HG03469 (cell line): ENCODE data around the gene TTC1.

Experiments used
- ATAC-seq: cut with Tn5 transposase; IDR thresholded peaks from one replicate; pipeline ENCODE4 v1.9.1; 2021; ENCODE audit warnings: mild to moderate bottlenecking, moderate library complexity, moderate number of reproducible peaks; ENCODE audit not compliant: unreplicated experiment

The TTC1 gene

DNA sequence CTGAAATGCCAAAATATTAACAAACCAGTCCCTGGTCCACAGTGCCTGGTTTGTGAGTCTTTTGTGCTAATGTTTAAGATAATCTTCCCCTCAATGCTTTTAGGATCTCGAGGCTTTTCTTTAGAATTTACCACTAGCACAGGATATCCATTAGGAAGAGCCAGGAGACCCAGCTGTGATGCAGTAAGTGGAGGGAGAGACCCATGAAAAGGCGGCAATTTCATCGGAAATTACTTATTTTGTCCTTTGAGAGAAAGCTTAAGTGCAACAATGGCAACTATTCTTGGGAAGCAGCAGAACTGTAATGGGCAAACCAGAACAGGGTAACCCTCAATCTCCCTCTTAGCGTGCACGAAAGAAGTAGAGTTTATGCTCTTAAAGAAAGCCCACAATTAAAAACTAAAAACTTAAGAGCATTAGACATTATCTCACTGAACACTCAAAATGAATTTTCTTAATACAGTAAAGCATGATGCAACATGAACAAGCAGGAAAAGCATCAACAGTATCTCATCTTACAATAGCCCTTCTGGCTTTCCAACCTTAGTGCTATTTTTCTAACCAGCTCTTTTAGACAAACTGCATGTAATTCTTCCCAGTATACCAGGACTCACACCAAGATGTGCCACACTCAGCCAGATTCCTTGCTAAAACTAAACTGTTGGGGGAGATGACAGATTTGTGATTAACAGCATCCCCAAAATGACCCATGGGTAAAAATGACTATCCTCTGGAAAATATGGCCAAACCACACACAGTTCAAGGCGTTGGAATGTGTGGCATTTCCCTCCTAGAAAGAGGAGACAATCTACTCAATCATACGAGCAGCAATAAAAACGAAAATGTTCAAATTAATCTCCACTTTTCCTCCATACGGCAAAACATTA lies 73.9 kb downstream of the TTC1 start:
- no peak for ATAC-seq

DNA sequence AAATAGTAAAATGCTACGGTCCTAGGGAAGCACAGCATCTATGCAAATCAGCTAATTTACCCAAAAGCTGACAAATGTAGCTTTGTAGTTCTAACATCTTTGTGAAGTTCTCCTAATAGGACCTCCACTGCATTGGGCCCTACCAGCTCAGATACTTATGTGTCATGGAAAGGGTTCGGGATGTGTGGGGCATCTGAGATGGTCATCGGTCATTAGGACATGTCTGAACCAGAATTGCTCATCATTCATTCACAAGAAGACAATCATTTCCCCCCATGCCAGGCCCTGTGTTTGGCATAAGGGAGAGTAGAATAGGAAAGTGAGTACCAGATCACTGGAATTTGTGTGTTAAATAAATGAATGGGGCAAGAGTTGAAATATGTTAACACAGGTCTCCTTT lies 74.6 kb downstream of the TTC1 start:
- ATAC-seq = no peak

DNA sequence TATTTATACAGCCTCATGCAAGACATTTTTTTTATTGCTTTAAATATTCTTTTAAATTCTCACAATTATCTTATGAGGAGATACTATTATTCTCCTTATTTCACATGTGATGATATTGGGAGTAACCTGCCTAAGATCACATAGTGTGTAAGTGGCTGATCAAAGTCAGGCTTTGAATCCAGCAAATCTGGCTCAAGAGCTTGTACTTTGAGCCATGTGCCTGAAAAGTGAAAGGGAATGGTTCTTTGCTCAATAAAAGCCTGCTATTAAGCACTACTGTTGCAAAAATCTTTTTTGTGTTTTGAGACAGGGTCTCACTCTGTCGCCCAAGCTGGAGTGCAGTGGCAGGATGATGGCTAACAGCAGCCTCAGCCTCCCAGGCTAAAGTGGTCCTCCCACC lies 75.2 kb downstream of the TTC1 start:
- ATAC-seq = no peak

DNA sequence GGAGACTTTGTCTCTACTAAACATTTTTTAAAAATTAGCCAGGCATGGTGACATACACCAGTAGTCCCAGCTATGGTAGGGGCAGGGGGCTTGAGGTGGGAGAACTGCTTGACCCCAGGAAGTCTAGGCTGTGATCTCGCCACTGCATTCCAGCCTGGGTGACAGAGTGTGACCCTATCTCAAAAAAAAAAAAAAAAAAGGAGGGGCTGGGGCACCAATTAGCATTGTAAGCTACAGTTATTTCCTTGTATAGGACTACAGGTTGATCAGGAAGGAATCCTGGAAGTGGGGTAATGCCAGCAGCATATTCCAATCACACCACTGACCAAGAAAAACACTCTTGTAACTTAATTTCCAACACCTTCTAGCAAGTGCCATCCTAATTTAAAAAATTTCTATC lies 78.3 kb downstream of the TTC1 start:
- ATAC-seq = no peak

DNA sequence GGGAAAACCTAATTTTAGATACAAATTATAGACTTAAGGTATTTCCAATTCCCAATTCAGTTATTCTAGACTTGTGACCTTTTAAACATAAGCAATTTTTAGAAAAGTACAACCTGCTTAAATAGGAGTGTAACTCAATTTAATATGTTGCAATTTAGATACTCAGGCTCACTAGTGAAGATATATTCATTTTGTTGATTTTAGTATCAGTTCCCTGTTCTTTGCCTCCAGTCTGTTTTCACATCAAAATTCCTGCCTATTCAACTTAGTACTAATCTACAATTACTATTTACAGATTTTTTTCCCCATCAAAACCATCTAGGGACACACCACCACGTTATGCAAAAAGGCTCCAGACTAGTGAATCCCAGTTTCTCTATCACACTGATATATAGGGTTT lies 79.9 kb downstream of the TTC1 start:
- no peak for ATAC-seq

DNA sequence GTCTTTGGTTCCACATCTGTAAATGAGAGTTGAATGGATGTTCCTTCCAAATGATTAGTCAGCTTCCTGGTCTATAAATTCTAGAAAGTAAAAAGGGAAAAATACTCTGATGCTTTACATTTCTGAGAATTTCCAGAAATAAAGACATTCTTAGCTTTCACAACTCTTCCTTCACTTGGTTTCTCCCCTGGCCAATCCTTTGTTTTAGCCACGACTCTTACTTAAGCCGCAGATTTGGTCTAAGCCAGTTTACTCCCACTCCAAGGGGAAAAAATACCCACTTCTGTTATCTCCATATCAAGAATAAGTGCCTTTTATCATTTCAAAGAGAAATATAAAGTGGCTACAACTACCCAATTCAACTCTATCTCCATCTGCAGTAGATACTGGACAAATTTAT lies 80.6 kb downstream of the TTC1 start:
- ATAC-seq = no peak

DNA sequence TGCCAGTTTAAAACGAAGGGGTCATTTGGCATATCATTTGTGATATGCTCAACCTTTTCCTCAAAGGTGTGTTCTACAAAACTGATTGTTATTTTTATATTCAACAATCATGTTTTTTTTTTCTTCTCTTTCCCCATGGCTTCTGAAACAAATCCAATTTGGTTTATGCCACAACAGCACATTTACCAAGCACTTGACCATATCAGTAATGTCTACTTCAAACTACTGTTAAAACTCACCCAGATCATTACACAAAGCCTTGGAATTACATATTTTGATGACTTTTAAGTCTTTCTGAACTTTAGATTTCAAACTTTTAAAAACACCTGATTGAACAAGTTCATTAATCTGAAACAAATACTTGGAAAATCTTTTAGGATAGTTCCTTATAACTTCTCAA lies 81.1 kb downstream of the TTC1 start:
- no peak for ATAC-seq

DNA sequence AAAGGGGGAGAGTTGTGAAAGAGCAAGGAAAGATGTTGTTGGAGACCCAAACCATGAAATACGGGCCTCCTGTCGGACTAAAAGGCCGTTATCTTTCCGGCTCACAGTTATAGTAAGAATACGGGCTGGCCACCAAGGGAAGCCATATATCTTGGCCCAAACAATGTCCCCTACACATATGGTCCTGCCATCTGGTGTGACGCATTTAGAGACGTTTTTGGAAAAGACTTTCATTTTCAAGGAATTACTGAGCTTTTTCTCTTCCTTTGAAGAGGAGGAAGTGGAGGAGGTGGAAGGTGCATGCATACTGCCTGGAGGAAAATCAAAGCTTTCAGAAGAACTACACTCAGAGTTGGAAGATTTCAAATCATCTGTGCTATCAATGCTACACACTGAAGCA lies 83.6 kb downstream of the TTC1 start:
- no peak for ATAC-seq

DNA sequence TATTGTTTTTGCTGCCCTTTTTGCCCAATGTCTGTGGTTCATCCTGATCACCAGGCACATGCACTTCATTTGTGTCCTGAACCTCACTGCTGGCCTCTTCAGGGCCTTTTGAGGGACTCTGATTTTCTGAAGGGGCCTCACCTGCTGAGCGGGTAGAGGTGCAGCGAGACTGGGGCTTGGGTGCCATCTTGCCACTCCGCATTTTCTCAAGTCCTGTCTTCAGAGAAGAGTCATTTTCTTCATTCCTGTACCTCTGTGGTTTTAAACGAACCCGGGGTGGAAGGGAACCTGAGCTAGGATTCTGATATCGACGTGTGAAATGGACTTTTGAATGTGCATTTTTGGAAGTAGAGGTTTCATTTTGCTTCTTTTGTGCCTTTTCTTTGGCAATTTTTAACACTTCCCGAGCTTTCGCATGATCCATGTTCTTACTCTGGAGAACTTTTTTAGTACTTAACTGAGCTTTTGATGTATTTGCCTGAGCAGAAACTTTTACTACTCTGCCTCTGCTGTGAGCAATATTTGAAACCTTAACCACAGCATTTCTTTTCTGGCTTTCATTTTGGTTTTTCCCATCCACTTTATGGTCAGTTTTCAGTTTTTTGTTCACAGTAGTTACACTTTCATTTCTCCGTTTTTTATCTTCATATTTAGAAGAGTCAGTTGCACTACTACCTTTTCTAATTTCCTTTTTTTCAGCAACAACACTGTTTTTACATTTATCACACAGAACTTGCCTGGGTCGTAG lies 84.2 kb downstream of the TTC1 start:
- ATAC-seq = peak; percentile 74

DNA sequence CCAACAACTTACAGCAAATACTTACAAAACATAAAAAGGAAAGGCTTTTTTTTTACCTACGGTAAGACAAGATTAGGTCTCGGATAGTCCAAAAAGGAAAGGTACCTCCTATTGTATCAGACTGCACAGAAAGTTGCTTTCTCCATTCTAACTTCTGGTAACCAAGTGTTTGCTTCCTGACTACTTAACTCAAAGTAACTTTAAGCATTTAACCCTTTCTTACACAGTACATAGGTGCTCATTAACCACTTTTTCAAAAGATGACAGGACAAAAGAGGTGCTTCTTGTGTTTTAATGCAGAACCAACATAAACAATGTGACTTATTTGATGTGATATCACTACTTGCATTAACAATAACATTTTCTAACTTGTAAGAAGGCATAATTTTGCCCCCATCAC lies 87.2 kb downstream of the TTC1 start:
- ATAC-seq = no peak

DNA sequence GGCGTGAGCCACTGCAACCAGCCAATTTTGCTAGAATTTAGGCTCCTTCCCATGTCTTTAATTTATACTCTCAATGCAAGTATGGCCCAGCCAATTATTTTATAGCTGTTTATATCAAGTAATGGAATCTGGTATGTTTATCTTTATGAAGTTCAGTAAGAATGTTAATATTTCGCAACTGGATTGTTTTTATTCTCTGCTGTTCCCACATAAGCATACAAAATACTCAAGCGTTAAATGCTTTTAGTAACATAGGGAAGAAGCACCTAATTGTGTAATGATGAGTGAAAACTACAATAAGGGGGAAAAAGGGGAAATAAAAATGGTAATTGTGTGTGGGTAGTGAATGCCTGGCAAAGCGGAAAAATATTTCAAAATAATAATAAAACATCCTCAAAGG lies 89.1 kb downstream of the TTC1 start:
- no peak for ATAC-seq

DNA sequence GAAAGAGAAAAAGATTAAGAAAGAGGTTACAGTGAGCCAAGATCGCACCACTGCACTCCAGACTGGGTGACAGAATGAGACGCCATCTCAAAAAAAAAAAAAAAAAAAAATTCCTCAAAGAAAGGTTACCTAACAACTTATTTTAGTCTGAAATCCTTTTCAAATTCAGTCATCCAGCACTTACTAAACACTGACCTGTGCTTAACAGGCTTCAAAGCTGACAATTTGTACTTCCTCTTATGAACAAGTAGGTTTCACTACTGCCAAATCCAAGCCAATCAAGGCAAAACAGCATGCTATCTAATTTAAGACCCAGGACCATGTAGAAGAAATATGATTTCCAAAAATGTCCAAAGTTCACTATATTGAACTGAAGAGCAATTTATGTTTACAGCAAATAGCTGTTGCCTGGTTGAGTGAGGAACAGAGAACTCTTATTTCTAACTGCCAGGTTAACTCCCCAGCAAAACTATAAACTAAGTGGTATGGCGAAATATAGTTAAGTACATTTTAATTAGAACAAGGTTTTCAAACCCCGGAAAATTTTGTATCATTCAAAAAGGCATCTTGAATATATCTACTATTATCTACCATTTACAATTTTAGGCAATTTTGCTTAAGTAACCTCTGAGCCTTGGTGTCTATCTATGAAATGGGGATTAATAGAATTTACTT lies 96.9 kb downstream of the TTC1 start:
- ATAC-seq = peak; percentile 87

DNA sequence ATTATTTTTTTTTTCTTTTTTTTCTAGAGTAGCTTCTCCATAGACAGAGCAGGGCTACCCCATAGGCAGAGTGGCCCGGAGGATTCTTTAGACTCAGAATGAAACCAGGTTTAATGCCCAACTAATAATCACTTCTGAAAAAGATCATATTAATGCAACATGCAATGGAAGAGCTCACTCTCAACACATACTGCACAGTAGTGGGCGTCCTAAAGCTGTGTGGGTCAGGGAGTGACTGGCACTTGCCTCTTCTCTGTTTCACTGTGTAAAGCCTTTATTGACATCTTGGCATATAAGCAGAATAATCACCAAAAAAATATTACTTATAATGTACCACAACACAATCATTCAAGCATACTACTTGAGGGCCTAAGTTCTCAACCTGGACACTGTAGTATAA lies 99.2 kb downstream of the TTC1 start:
- no peak for ATAC-seq
